ENCODE data around the gene LBR.
A peak's percentile ranks its signal among the peaks of the same experiment; 100 is the strongest.

Gene LBR

DNA sequence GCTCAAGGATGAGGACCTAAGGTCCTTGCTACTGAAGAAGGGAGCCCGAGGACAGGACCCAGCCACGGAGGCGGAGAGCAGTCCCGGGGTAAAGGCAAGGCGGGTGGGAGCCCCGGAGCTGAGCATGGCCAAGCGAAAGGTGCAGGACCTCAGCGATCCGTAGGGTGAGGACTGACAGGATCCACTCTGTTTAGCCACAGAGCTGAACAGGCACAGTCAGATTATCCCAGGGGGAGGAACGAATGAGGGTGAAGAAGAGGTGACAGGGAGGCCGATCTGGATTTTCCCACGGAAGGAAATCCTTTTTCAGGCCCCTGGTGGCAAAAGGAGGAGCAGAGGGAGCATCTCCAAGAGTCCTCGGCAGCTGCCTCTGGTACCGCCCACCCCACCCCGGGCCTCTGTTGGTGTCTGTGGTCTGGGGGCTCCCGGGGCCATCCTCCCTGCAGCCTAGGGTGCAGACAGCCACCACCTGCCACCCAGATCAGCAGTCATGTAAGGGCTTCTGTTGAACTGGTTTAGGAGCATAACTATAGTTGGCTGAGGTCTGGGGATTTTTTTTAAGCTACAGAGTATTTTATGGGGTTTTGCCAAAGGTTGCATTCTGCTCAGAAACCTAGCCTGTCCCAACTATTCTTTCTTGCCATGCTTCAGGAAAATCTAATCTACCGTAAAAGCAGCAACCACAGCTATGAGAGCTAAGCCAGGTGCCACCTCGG lies 32.3 kb upstream of the LBR start:
- peaks cover 5% of the 10 kb centered on the region for H3K36me3 Mint-ChIP-seq (ENCODE audit: low read depth)
- TF ChIP-seq CTCF (IDR thresholded peaks at IDR 0.05) = no peak
- peaks cover 8% of the 10 kb centered on the region for H3K9me3 Mint-ChIP-seq
- DNase-seq = no peak
- H3K4me1 Mint-ChIP-seq = peaks cover 63% of the 10 kb centered on the region
- no peak overlapping the region for H3K27ac Mint-ChIP-seq
- H3K27me3 Mint-ChIP-seq (ENCODE audit: low read depth, poor library complexity) = peaks cover 9% of the 10 kb centered on the region
- no peak overlapping the region for H3K4me3 Mint-ChIP-seq

DNA sequence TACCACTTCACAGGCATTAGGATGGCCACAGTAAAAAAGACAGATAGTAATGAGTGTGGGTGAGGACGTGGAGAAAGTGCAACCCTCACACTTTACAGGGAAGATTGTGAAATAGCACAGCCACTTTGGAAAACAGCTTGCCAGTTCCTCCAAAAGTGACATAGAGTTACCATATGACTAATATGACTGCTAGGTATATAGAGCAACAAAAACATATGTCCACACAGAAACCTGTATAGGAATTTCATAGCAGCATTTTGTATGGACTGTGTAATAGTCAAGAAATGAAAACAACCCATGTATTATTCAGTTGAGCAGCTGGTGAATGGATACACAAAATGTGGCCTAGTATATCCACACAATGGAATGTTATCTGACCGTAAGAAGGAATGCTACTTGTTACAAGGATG lies 30.4 kb upstream of the LBR start:
- no peak for TF ChIP-seq CTCF (IDR thresholded peaks at IDR 0.05)
- H3K27me3 Mint-ChIP-seq (ENCODE audit: low read depth, poor library complexity) = peaks cover 9% of the 10 kb centered on the region
- peaks cover 5% of the 10 kb centered on the region for H3K36me3 Mint-ChIP-seq (ENCODE audit: low read depth)
- peaks cover 12% of the 10 kb centered on the region for H3K9me3 Mint-ChIP-seq
- no peak overlapping the region for H3K4me3 Mint-ChIP-seq
- H3K27ac Mint-ChIP-seq = no peak overlapping the region
- H3K4me1 Mint-ChIP-seq = peaks cover 51% of the 10 kb centered on the region
- no peak for DNase-seq

- no peak for TF ChIP-seq CTCF (IDR thresholded peaks at IDR 0.05)
- Mint-ChIP-seq H3K36me3 (ENCODE audit: low read depth) (peaks cover 5% of the 10 kb centered on the region), H3K4me3 (no peak overlapping the region), H3K9me3 (peaks cover 12% of the 10 kb centered on the region), H3K27ac (peak overlapping the region; percentile 54), H3K27me3 (ENCODE audit: low read depth, poor library complexity) (peaks cover 1% of the 10 kb centered on the region), H3K4me1 (peaks cover 17% of the 10 kb centered on the region)
- no peak for DNase-seq
Observed at GRCh38 chr1:225454733-225455132, 26.9 kb upstream of the LBR start.

DNA sequence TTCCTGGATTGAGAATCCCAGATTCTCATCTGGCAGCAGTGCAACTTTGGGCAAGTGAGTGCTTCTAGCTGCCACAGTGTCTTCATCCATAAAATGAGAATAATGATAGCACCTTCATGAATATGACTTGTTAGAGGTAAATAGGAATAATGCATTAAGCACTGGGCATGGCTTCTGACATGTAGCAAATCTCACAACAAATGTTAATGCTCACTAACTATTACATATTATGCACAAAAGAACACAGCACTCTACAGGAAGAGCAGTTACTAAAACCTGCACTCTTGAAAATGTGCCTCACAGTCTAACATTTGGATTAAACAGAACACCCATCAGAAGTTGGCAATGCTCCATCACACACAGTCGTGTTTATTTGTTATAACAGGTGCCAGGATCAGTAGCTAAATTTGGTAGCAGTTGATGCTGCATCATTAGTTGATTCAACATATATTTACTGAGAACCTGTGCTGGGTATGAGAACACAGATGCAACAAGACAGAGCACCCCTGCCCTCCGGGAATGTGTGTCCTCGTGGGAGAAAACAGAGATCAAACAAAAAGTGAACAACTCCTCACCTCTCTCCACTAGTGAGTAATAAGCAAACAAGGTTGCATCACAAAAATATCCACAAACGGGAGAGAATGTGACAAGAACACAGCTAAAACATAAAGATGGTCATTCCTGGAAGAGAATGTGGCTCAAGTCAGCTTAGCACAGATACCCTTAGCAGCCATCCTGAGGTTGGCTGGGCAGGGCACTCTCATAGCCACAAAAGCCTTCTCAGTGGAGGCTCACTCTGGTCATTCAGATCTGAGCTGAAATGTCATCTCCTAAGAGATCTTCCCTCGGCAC lies 26.2 kb upstream of the LBR start:
- no peak for TF ChIP-seq CTCF (IDR thresholded peaks at IDR 0.05)
- Mint-ChIP-seq H3K9me3 (peaks cover 12% of the 10 kb centered on the region), H3K4me3 (no peak overlapping the region), H3K27me3 (ENCODE audit: low read depth, poor library complexity) (no peaks in the 10 kb centered on the region), H3K36me3 (ENCODE audit: low read depth) (peaks cover 5% of the 10 kb centered on the region), H3K27ac (no peak overlapping the region), H3K4me1 (peaks cover 17% of the 10 kb centered on the region)
- DNase-seq = no peak

GRCh38 chr1:225451840-225452515 lies 24.1 kb upstream of the LBR start:
- no peak overlapping the region for H3K4me3 Mint-ChIP-seq
- no peak overlapping the region for H3K27ac Mint-ChIP-seq
- H3K4me1 Mint-ChIP-seq = peaks cover 31% of the 10 kb centered on the region
- no peak for DNase-seq
- H3K27me3 Mint-ChIP-seq (ENCODE audit: low read depth, poor library complexity) = no peaks in the 10 kb centered on the region
- H3K9me3 Mint-ChIP-seq = peaks cover 8% of the 10 kb centered on the region
- H3K36me3 Mint-ChIP-seq (ENCODE audit: low read depth) = peaks cover 3% of the 10 kb centered on the region
- TF ChIP-seq CTCF (IDR thresholded peaks at IDR 0.05) = no peak
